ENCODE data around the gene CCDC88B.
"Not testable (repeated sequence)": the region's sequence is repeated elsewhere in the genome, so short reads cannot be mapped to it uniquely, and the experiment has no call there.

The CCDC88B gene

GRCh38 chr11:64305691-64306562, 34.1 kb upstream of the CCDC88B start:
- WGBS, 2 experiments: 0 to 1% methylated on average over 71 of the region's 71 CpGs
- H3K36me3 ChIP-seq (ENCODE audit: control insufficient read depth, insufficient read depth, low read length): no peaks in the 10 kb centered on the region
- H3K4me3 ChIP-seq (ENCODE audit: insufficient read depth, low read depth, low read length): peak overlapping the region; percentile 66
- peaks cover 8% of the 10 kb centered on the region for H3K4me1 ChIP-seq (ENCODE audit: control insufficient read depth, insufficient read depth, low read length)
- H3K27me3 ChIP-seq (ENCODE audit: control insufficient read depth, insufficient read depth, low read length, poor library complexity, severe bottlenecking): peaks cover 26% of the 10 kb centered on the region
- no peaks in the 10 kb centered on the region for H3K9me3 ChIP-seq (ENCODE audit: control insufficient read depth, low read length)
- H3K27ac ChIP-seq (ENCODE audit: insufficient read depth, low read depth, low read length, poor library complexity, severe bottlenecking): no peak overlapping the region

- H3K4me3 ChIP-seq (ENCODE audit: insufficient read depth, low read depth, low read length): peak overlapping the region; percentile 66
- no peak overlapping the region for H3K27ac ChIP-seq (ENCODE audit: insufficient read depth, low read depth, low read length, poor library complexity, severe bottlenecking)
- peaks cover 20% of the 10 kb centered on the region for H3K27me3 ChIP-seq (ENCODE audit: control insufficient read depth, insufficient read depth, low read length, poor library complexity, severe bottlenecking)
- no peaks in the 10 kb centered on the region for H3K9me3 ChIP-seq (ENCODE audit: control insufficient read depth, low read length)
- H3K36me3 ChIP-seq (ENCODE audit: control insufficient read depth, insufficient read depth, low read length): no peaks in the 10 kb centered on the region
- peaks cover 8% of the 10 kb centered on the region for H3K4me1 ChIP-seq (ENCODE audit: control insufficient read depth, insufficient read depth, low read length)
- 28 to 32% methylated on average over 9 of the region's 9 CpGs for WGBS, 2 experiments
Measured at GRCh38 chr11:64306563-64306875, 33.5 kb upstream of the CCDC88B start.

- peak overlapping the region; percentile 66 for H3K4me3 ChIP-seq (ENCODE audit: insufficient read depth, low read depth, low read length)
- peaks cover 8% of the 10 kb centered on the region for H3K4me1 ChIP-seq (ENCODE audit: control insufficient read depth, insufficient read depth, low read length)
- H3K27me3 ChIP-seq (ENCODE audit: control insufficient read depth, insufficient read depth, low read length, poor library complexity, severe bottlenecking): peaks cover 15% of the 10 kb centered on the region
- H3K36me3 ChIP-seq (ENCODE audit: control insufficient read depth, insufficient read depth, low read length): no peaks in the 10 kb centered on the region
- no peaks in the 10 kb centered on the region for H3K9me3 ChIP-seq (ENCODE audit: control insufficient read depth, low read length)
- no peak overlapping the region for H3K27ac ChIP-seq (ENCODE audit: insufficient read depth, low read depth, low read length, poor library complexity, severe bottlenecking)
- WGBS, 2 experiments: 86 to 88% methylated on average over 15 of the region's 15 CpGs
Measured at GRCh38 chr11:64306876-64307622, 33.0 kb upstream of the CCDC88B start.

GRCh38 chr11:64307795-64308194, 32.2 kb upstream of the CCDC88B start:
- H3K9me3 ChIP-seq (ENCODE audit: control insufficient read depth, low read length); H3K4me3 ChIP-seq (ENCODE audit: insufficient read depth, low read depth, low read length); H3K4me1 ChIP-seq (ENCODE audit: control insufficient read depth, insufficient read depth, low read length); H3K36me3 ChIP-seq (ENCODE audit: control insufficient read depth, insufficient read depth, low read length); H3K27ac ChIP-seq (ENCODE audit: insufficient read depth, low read depth, low read length, poor library complexity, severe bottlenecking): not testable (repeated sequence)
- peaks cover 12% of the 10 kb centered on the region for H3K27me3 ChIP-seq (ENCODE audit: control insufficient read depth, insufficient read depth, low read length, poor library complexity, severe bottlenecking)
- 91 to 97% methylated on average over 5 of the region's 5 CpGs for WGBS, 2 experiments

GRCh38 chr11:64312947-64313346, 27.1 kb upstream of the CCDC88B start:
- Histone ChIP-seq H3K27me3 (ENCODE audit: control insufficient read depth, insufficient read depth, low read length, poor library complexity, severe bottlenecking) (no peaks in the 10 kb centered on the region), H3K27ac (ENCODE audit: insufficient read depth, low read depth, low read length, poor library complexity, severe bottlenecking) (no peak overlapping the region), H3K9me3 (ENCODE audit: control insufficient read depth, low read length) (no peaks in the 10 kb centered on the region), H3K4me1 (ENCODE audit: control insufficient read depth, insufficient read depth, low read length) (peaks cover 3% of the 10 kb centered on the region), H3K36me3 (ENCODE audit: control insufficient read depth, insufficient read depth, low read length) (peaks cover 2% of the 10 kb centered on the region), H3K4me3 (ENCODE audit: insufficient read depth, low read depth, low read length) (no peak overlapping the region)
- 93 to 95% methylated on average over 10 of the region's 10 CpGs for WGBS, 2 experiments

GRCh38 chr11:64313491-64314145, 26.4 kb upstream of the CCDC88B start:
- no peak overlapping the region for H3K4me3 ChIP-seq (ENCODE audit: insufficient read depth, low read depth, low read length)
- H3K4me1 ChIP-seq (ENCODE audit: control insufficient read depth, insufficient read depth, low read length): peaks cover 3% of the 10 kb centered on the region
- no peaks in the 10 kb centered on the region for H3K9me3 ChIP-seq (ENCODE audit: control insufficient read depth, low read length)
- WGBS, 2 experiments: 90% methylated on average over 18 of the region's 18 CpGs
- H3K27me3 ChIP-seq (ENCODE audit: control insufficient read depth, insufficient read depth, low read length, poor library complexity, severe bottlenecking): no peaks in the 10 kb centered on the region
- H3K27ac ChIP-seq (ENCODE audit: insufficient read depth, low read depth, low read length, poor library complexity, severe bottlenecking): no peak overlapping the region
- H3K36me3 ChIP-seq (ENCODE audit: control insufficient read depth, insufficient read depth, low read length): peaks cover 2% of the 10 kb centered on the region

- H3K9me3 ChIP-seq (ENCODE audit: control insufficient read depth, low read length): no peaks in the 10 kb centered on the region
- H3K27ac ChIP-seq (ENCODE audit: insufficient read depth, low read depth, low read length, poor library complexity, severe bottlenecking): no peak overlapping the region
- 94% methylated on average over 19 of the region's 19 CpGs for WGBS, 2 experiments
- H3K27me3 ChIP-seq (ENCODE audit: control insufficient read depth, insufficient read depth, low read length, poor library complexity, severe bottlenecking): no peaks in the 10 kb centered on the region
- H3K36me3 ChIP-seq (ENCODE audit: control insufficient read depth, insufficient read depth, low read length): peaks cover 2% of the 10 kb centered on the region
- peaks cover 8% of the 10 kb centered on the region for H3K4me1 ChIP-seq (ENCODE audit: control insufficient read depth, insufficient read depth, low read length)
- H3K4me3 ChIP-seq (ENCODE audit: insufficient read depth, low read depth, low read length): no peak overlapping the region
Measured at GRCh38 chr11:64314146-64314804, 25.7 kb upstream of the CCDC88B start.

- 91 to 92% methylated on average over 24 of the region's 24 CpGs for WGBS, 2 experiments
- Histone ChIP-seq H3K4me1 (ENCODE audit: control insufficient read depth, insufficient read depth, low read length) (peaks cover 8% of the 10 kb centered on the region), H3K27me3 (ENCODE audit: control insufficient read depth, insufficient read depth, low read length, poor library complexity, severe bottlenecking) (no peaks in the 10 kb centered on the region), H3K27ac (ENCODE audit: insufficient read depth, low read depth, low read length, poor library complexity, severe bottlenecking) (no peak overlapping the region), H3K36me3 (ENCODE audit: control insufficient read depth, insufficient read depth, low read length) (peaks cover 2% of the 10 kb centered on the region), H3K4me3 (ENCODE audit: insufficient read depth, low read depth, low read length) (no peak overlapping the region), H3K9me3 (ENCODE audit: control insufficient read depth, low read length) (no peaks in the 10 kb centered on the region)
Measured at GRCh38 chr11:64314805-64315561, 25.0 kb upstream of the CCDC88B start.

GRCh38 chr11:64315667-64316526, 24.1 kb upstream of the CCDC88B start:
- H3K9me3 ChIP-seq (ENCODE audit: control insufficient read depth, low read length); H3K36me3 ChIP-seq (ENCODE audit: control insufficient read depth, insufficient read depth, low read length); H3K27me3 ChIP-seq (ENCODE audit: control insufficient read depth, insufficient read depth, low read length, poor library complexity, severe bottlenecking); H3K4me3 ChIP-seq (ENCODE audit: insufficient read depth, low read depth, low read length); H3K27ac ChIP-seq (ENCODE audit: insufficient read depth, low read depth, low read length, poor library complexity, severe bottlenecking); H3K4me1 ChIP-seq (ENCODE audit: control insufficient read depth, insufficient read depth, low read length): not testable (repeated sequence)
- whole genome bisulfite sequencing, 2 experiments: 88 to 90% methylated on average over 25 of the region's 25 CpGs
